HL-60/S4 treated with phorbol 12-myristate 13-acetate at 8.2 ng/mL for 4 days and 3 days (cell line): ENCODE data around the gene BATF3.
"Not testable (repeated sequence)": the region's sequence is repeated elsewhere in the genome, so short reads cannot be mapped to it uniquely, and the experiment has no call there.

Experiments used
- in situ Hi-C: fragments of 300-500 bp; cut with MboI; formaldehyde crosslinking; loops from 2 replicates; pipeline ENCODE4 v1.15.0; 2022; ENCODE audit warnings: low sequenced_read_pairs

The BATF3 gene, protein sequence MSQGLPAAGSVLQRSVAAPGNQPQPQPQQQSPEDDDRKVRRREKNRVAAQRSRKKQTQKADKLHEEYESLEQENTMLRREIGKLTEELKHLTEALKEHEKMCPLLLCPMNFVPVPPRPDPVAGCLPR

GRCh38 chr1:212699625-212700222 lies at the start of gene BATF3:
Gene BATF3, minus strand, starts transcription at chr1:212699840. Its CDS starts 78 bp downstream, at chr1:212699762.
- in situ Hi-C loops, result no loop called here

DNA sequence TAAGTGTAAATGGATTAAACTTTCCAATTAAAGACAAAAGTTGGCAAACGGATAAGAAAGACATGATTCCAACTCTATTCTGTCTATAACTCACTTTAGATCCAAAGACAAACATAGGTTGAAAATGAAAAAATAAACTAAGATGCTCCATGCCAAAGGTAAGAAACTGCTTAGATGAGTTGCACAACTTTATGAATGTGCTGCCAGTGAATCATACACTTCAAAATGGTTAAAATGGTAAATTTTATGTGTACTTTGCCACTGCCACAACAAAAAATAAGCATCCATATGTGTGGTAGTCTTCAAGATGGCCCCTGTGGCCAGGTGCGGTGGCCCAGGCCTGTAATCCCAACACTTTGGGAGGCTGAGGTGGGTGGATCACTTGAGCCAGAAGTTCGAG lies 46.9 kb upstream of the BATF3 start:
- in situ Hi-C loops, result no loop called here

- in situ Hi-C loops, result no loop called here
Measured at GRCh38 chr1:212745303-212745702, 45.7 kb upstream of the BATF3 start.

DNA sequence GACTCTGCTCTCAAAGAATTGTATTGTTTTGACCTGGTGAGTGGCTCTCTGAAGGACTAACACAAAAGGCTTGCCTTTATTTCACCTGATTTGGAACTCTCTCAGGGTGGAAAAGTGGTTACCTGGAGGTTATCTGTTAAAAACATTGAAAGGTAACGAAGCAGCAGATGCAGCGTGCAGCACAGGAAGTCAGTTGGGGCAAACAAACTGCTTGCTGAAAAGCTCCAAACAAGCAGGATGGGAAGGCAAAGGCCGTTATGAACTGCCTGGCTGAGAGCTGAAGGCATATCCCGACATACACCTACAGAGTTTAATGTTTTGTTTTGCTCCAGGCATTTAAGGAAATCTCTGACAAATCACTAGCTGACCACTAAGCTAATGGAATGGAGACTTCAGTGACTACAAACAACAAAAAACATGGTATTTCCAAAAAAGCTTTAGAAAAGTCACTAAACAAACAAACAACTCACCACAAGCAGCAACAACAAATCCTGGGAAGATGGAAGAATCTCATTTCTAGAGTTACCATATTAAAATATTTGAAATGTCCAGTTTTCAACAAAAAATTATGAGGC lies 44.3 kb upstream of the BATF3 start:
- in situ Hi-C loops, result no loop called here

GRCh38 chr1:212738330-212738729 lies 38.7 kb upstream of the BATF3 start:
- in situ Hi-C loops, result no loop called here

- in situ Hi-C loops, result no loop called here
Measured at GRCh38 chr1:212737559-212737958, 37.9 kb upstream of the BATF3 start.

GRCh38 chr1:212733109-212733508 lies 33.5 kb upstream of the BATF3 start:
- in situ Hi-C loops, result no loop called here

- in situ Hi-C loops, result no loop called here
Measured at GRCh38 chr1:212731630-212732029, 32.0 kb upstream of the BATF3 start.

DNA sequence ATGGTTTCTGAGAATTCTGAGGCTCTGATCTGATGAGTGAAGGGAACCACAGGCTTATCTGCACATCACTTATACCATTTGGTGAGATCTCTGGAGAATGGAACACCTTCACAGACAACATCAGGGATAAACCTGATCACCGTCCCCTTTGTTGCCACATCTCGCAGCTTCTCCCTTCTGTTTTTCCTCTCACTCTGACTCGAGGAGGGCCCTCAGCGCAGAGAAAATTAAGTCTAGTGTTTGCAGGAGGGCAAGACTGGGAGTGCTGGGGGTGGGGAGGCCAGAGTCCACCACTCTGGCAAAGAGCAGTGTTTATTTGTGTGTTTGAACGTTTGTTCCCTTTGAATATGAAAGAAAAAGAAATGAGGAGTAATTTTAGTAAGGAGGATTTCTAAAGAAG lies 29.0 kb upstream of the BATF3 start:
- in situ Hi-C loops, result no loop called here

GRCh38 chr1:212727386-212728181 lies 27.9 kb upstream of the BATF3 start:
- in situ Hi-C loops, result no loop called here

DNA sequence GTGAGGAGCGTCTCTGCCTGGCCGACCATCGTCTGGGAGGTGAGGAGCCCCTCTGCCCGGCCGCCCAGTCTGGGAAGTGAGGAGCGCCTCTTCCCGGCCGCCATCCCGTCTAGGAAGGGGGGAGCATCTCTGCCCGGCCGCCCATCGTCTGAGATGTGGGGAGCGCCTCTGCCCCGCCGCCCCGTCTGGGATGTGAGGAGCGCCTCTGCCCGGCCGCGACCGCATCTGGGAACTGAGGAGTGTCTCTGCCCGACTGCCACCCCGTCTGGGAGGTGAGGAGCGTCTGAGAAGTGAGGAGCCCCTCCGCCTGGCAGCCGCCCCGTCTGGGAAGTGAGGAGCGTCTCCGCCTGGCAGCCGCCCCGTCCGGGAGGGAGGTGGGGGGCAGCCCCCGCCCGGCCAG lies 25.0 kb upstream of the BATF3 start:
- in situ Hi-C loops, result not testable (repeated sequence)

GRCh38 chr1:212722270-212722957 lies 22.8 kb upstream of the BATF3 start:
- in situ Hi-C loops, result no loop called here

- in situ Hi-C loops, result no loop called here
Measured at GRCh38 chr1:212721388-212722247, 22.0 kb upstream of the BATF3 start.

GRCh38 chr1:212719633-212720032 lies 20.0 kb upstream of the BATF3 start:
- in situ Hi-C loops, result no loop called here

GRCh38 chr1:212718499-212718898 lies 18.9 kb upstream of the BATF3 start:
- in situ Hi-C loops, result no loop called here

- in situ Hi-C loops, result no loop called here
Measured at GRCh38 chr1:212716161-212716560, 16.5 kb upstream of the BATF3 start.

- in situ Hi-C loops, result no loop called here
Measured at GRCh38 chr1:212713465-212714136, 14.0 kb upstream of the BATF3 start.

GRCh38 chr1:212712451-212713303 lies 13.0 kb upstream of the BATF3 start:
- in situ Hi-C loops, result no loop called here

GRCh38 chr1:212711974-212712373 lies 12.3 kb upstream of the BATF3 start:
- in situ Hi-C loops, result not testable (repeated sequence)
